GM12874 (cell line): Measurements from ENCODE around the gene IL25.

Experiments
- TF ChIP-seq, protein P1 (sequence below): IDR thresholded peaks from 2 replicates; pipeline ENCODE4 v1.5.1; 2011; ENCODE audit warnings: low read depth, mild to moderate bottlenecking, control low read depth, low read length, moderate library complexity; ENCODE audit not compliant: insufficient read depth

Gene IL25

DNA sequence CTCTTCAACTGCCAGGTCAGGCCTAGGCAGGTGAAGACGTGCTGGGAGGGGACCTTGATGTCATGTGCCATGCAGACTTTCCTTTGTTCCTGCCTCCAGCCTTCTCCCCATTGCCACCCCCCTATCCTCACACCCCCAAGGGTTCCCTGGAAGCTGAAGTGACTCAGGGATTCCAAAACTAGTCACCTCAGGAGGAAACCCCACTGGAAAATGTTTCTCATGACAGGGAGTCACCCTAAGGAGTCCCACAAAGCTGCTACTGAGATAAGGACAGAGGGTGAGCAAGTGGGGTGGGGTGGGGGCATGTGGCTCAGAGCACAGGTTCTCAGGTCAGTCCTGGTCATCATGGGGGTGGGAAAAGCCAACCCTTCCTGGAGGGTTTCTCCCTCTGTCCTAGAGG, 2.4 kb upstream of the IL25 start:
- TF ChIP-seq, protein P1, sequence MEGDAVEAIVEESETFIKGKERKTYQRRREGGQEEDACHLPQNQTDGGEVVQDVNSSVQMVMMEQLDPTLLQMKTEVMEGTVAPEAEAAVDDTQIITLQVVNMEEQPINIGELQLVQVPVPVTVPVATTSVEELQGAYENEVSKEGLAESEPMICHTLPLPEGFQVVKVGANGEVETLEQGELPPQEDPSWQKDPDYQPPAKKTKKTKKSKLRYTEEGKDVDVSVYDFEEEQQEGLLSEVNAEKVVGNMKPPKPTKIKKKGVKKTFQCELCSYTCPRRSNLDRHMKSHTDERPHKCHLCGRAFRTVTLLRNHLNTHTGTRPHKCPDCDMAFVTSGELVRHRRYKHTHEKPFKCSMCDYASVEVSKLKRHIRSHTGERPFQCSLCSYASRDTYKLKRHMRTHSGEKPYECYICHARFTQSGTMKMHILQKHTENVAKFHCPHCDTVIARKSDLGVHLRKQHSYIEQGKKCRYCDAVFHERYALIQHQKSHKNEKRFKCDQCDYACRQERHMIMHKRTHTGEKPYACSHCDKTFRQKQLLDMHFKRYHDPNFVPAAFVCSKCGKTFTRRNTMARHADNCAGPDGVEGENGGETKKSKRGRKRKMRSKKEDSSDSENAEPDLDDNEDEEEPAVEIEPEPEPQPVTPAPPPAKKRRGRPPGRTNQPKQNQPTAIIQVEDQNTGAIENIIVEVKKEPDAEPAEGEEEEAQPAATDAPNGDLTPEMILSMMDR = no peak

DNA sequence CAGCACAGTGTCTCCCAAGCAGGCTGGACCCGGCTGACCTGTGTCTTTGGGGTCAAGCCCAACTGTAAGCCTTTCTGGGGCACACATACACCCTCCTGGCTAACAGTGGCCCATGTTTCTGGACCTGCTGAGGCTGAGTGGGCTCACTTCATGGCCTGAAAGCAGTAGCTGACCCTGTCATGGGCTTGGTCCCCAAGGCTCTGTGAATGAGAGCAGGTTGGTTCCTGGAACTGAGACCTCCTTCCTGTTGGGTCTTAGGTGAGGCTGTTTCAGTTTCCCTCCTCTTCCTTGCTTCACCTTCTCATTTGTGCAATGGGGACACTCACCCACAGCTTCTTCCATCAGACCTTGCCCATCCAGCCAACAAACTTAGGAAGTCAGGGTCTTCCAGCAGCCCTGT, 744 bp upstream of the IL25 start:
- TF ChIP-seq, protein P1 = no peak

DNA sequence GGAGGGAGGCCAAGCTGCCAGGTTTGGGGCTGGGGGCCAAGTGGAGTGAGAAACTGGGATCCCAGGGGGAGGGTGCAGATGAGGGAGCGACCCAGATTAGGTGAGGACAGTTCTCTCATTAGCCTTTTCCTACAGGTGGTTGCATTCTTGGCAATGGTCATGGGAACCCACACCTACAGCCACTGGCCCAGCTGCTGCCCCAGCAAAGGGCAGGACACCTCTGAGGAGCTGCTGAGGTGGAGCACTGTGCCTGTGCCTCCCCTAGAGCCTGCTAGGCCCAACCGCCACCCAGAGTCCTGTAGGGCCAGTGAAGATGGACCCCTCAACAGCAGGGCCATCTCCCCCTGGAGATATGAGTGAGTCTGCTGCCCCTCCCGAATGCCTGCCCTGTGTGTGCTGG, 432 bp downstream of the IL25 start:
- TF ChIP-seq, protein P1 = no peak

DNA sequence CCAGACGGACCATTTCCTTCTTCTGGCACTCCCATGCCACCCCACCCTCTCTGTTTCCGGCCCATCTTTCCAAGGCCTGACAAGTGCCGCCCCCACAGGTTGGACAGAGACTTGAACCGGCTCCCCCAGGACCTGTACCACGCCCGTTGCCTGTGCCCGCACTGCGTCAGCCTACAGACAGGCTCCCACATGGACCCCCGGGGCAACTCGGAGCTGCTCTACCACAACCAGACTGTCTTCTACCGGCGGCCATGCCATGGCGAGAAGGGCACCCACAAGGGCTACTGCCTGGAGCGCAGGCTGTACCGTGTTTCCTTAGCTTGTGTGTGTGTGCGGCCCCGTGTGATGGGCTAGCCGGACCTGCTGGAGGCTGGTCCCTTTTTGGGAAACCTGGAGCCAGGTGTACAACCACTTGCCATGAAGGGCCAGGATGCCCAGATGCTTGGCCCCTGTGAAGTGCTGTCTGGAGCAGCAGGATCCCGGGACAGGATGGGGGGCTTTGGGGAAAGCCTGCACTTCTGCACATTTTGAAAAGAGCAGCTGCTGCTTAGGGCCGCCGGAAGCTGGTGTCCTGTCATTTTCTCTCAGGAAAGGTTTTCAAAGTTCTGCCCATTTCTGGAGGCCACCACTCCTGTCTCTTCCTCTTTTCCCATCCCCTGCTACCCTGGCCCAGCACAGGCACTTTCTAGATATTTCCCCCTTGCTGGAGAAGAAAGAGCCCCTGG, 3.1 kb downstream of the IL25 start:
- TF ChIP-seq, protein P1 = no peak

DNA sequence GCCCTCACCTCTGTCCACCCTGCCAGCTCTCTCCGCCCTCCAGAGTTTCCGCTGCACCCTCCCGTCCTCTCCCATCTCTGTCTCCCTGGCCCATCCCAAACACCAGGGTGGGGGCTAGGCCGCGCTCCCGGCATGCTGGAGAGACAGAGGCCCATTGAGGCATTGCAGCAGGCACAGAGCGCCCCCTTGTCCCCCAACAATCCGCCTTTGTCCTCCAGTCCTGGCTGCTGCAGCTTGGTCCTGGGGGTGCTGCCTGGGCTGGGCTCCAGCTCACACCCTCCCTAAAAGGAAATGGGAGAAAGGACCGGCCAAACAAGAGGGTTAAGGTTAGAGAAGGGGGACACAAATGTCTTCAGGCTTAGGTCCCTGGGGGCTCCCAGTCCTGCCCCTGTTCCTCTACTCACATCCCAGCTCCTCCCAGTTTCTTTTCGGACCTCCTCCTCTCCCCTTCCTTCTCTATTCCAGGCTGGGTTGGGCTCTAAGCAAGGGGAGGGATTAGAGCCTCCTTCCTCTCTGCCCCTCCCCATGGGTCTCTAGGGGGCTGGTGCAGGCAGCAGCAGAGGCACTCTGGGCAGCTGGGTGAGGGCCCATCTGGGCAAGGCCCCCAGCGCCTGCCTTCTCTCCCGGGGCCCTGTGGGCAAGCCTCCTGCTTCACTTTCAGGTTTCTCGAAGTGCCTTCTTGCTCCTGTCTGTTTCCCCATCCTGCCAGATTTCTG, 4.0 kb downstream of the IL25 start, which contains the start of gene CMTM5:
Gene CMTM5 (plus strand): TSS at position 565 of the 716 bp plus-strand sequence. CDS start 206 bp downstream, outside the sequence.
- TF ChIP-seq, protein P1 = no peak

DNA sequence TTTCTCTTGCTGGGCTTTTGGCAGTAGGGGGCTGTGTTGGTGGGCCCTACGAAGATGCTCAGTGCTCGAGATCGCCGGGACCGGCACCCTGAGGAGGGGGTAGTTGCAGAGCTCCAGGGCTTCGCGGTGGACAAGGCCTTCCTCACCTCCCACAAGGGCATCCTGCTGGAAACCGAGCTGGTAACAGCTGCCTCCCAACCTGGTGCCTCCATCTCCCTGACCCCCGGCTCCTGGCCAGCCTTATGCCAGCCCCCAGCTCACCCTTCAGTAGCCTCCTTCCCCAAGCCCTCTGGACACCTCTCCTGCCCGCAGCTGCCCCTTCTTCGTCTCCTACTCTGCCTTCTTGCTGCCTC, 4.6 kb downstream of the IL25 start:
- TF ChIP-seq, protein P1 = no peak

DNA sequence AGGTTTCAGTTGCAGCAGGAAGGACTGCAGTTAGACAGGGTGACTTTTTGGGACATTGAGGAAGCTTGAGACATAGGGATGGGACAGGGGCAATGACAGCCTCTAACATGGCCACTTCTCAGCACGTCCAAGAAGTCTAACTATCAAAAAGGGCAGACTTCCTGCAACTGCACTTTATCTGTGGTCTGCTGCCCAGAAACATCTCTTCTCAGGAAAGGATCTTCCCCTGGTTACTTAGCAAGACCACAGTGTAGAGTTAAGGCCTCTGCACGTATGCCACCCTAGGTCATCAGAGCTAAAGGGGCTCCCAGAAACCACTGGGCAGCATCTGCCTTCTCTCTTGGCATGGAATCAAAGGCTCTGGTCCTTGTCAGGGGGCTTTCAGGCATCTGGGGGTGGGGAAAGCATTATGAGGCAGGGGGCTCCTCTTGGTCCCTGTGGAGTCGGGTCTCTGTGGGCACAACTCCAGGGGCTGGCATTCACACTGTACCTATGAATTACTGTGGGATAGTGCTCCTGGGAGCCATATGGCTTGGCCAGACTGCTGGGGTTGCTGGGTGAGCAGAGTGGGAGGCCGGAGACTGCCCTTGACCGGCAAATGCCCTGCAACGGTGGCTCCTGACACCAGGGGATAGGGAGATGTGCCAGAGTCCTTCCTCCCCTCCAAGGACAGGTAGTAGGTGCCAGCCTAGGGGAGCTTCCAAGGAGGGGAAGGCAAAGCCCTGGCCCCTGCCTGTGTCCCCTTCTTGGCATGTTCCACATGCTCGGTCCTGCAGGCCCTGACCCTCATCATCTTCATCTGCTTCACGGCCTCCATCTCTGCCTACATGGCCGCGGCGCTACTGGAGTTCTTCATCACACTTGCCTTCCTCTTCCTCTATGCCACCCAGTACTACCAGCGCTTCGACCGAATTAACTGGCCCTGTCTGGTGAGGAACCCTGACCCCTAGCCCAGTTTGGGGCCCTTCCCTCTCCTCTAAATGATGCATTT, 5.3 kb downstream of the IL25 start:
- TF ChIP-seq, protein P1 = no peak
